ENCODE data around the gene PIM1.

- TF ChIP-seq CTCF (IDR thresholded peaks at IDR 0.05) (no peak), POLR2A (IDR thresholded peaks at IDR 0.05) (no peak), POLR2AphosphoS5 (IDR thresholded peaks at IDR 0.05) (no peak)
Measured at GRCh38 chr6:37177077-37177934, 7.4 kb downstream of the PIM1 start.

Measured in prostate gland (tissue), 2 donors.